NT2/D1 (cell line): Measurements from ENCODE around the gene CRIP3.

Experiments used
- DNase-seq: peaks from one replicate; pipeline ENCODE4 v3.0.0-alpha.2; 2011; ENCODE audit warnings: low read depth, low spot score
- H3K27me3 ChIP-seq: 2 replicates; pipeline ENCODE4 v1.6.0; 2011; ENCODE audit warnings: mild to moderate bottlenecking; ENCODE audit not compliant: insufficient read length, insufficient read depth
- H3K36me3 ChIP-seq: 2 replicates; pipeline ENCODE4 v1.6.1; 2011; ENCODE audit warnings: mild to moderate bottlenecking, low read length, mixed read lengths; ENCODE audit not compliant: insufficient read depth, insufficient read length
- H3K4me1 ChIP-seq: 2 replicates; pipeline ENCODE4 v1.5.1; 2011; ENCODE audit not compliant: insufficient read depth, insufficient read length
- H3K4me3 ChIP-seq: 2 replicates; pipeline ENCODE4 v1.5.1; 2011; ENCODE audit warnings: low read depth; ENCODE audit not compliant: insufficient read length
- H3K9ac ChIP-seq: 2 replicates; pipeline ENCODE4 v1.6.0; 2011; ENCODE audit warnings: low read depth; ENCODE audit not compliant: insufficient read length
- H3K9me3 ChIP-seq: 2 replicates; pipeline ENCODE4 v1.5.1; 2011; ENCODE audit warnings: mild to moderate bottlenecking, low read length; ENCODE audit not compliant: insufficient read depth
- SUZ12 ChIP-seq: IDR thresholded peaks from 2 replicates; pipeline ENCODE4 v1.6.1; 2011; ENCODE audit not compliant: insufficient read length, insufficient read depth; ENCODE audit errors: extremely low read depth
- YY1 ChIP-seq: IDR thresholded peaks from 2 replicates; pipeline ENCODE4 v1.6.1; 2011; ENCODE audit not compliant: insufficient read length, insufficient read depth
- ZNF274 ChIP-seq: IDR thresholded peaks from 2 replicates; pipeline ENCODE4 v1.6.1; 2011; ENCODE audit warnings: mild to moderate bottlenecking, low read depth, low read length

CRIP3 gene

GRCh38 chr6:43299338-43300293 is 9.0 kb downstream of the CRIP3 start:
- Histone ChIP-seq H3K36me3 (no peaks in the 10 kb centered on the region), H3K9ac (peak overlapping the region; percentile 32), H3K4me3 (no peak overlapping the region), H3K9me3 (no peaks in the 10 kb centered on the region), H3K4me1 (peaks cover 17% of the 10 kb centered on the region), H3K27me3 (no peaks in the 10 kb centered on the region)
- no peak for DNase-seq
- TF ChIP-seq YY1 (no peak), SUZ12 (no peak), ZNF274 (no peak)

- TF ChIP-seq SUZ12 (no peak), ZNF274 (no peak), YY1 (no peak)
- DNase-seq: no peak
- H3K36me3 ChIP-seq: no peaks in the 10 kb centered on the region
- H3K9me3 ChIP-seq: no peaks in the 10 kb centered on the region
- H3K9ac ChIP-seq: peak overlapping the region; percentile 32
- H3K27me3 ChIP-seq: no peaks in the 10 kb centered on the region
- no peak overlapping the region for H3K4me3 ChIP-seq
- H3K4me1 ChIP-seq: peaks cover 17% of the 10 kb centered on the region
Observed at GRCh38 chr6:43298565-43299337, 9.9 kb downstream of the CRIP3 start.

- H3K4me1 ChIP-seq: peaks cover 17% of the 10 kb centered on the region
- DNase-seq: no peak
Observed at GRCh38 chr6:43297644-43298564, 10.7 kb downstream of the CRIP3 start, which contains the start of gene SLC22A7. Gene SLC22A7, plus strand, starts transcription at chr6:43298260. Its CDS starts 99 bp downstream, at chr6:43298359.

GRCh38 chr6:43296780-43297497 is 11.7 kb downstream of the CRIP3 start:
- H3K4me3 ChIP-seq: no peak overlapping the region
- no peak overlapping the region for H3K9ac ChIP-seq
- TF ChIP-seq YY1 (no peak), SUZ12 (no peak), ZNF274 (no peak)
- no peaks in the 10 kb centered on the region for H3K36me3 ChIP-seq
- DNase-seq: no peak
- H3K4me1 ChIP-seq: peaks cover 17% of the 10 kb centered on the region
- H3K27me3 ChIP-seq: no peaks in the 10 kb centered on the region
- H3K9me3 ChIP-seq: no peaks in the 10 kb centered on the region

More at GRCh38 chr6:43297644-43298564, 10.7 kb downstream of the CRIP3 start, which contains the start of gene SLC22A7:
- Histone ChIP-seq H3K4me3 (no peak within 1 kb of the TSS), H3K9me3 (no peaks in the 10 kb centered on the region), H3K9ac (peak within 1 kb of the TSS; percentile 32), H3K36me3 (no peaks in the 10 kb centered on the region), H3K27me3 (no peaks in the 10 kb centered on the region)
- TF ChIP-seq ZNF274 (no peak), YY1 (no peak), SUZ12 (no peak)

- no peak for DNase-seq
- H3K36me3 ChIP-seq: no peaks in the 10 kb centered on the region
- H3K4me3 ChIP-seq: no peak overlapping the region
- no peak for TF ChIP-seq ZNF274
- no peak for TF ChIP-seq SUZ12
- TF ChIP-seq YY1: no peak
- H3K9ac ChIP-seq: no peak overlapping the region
- H3K27me3 ChIP-seq: no peaks in the 10 kb centered on the region
- peaks cover 17% of the 10 kb centered on the region for H3K4me1 ChIP-seq
- H3K9me3 ChIP-seq: no peaks in the 10 kb centered on the region
Observed at GRCh38 chr6:43295456-43295855, 13.2 kb downstream of the CRIP3 start.

GRCh38 chr6:43294536-43294935 is 14.1 kb downstream of the CRIP3 start:
- DNase-seq: no peak
- Histone ChIP-seq H3K27me3 (no peaks in the 10 kb centered on the region), H3K9me3 (no peaks in the 10 kb centered on the region), H3K9ac (no peak overlapping the region), H3K36me3 (no peaks in the 10 kb centered on the region), H3K4me3 (no peak overlapping the region), H3K4me1 (peaks cover 15% of the 10 kb centered on the region)
- TF ChIP-seq YY1 (no peak), ZNF274 (no peak), SUZ12 (no peak)
